OCI-LY1 (cell line): ENCODE measurements around the gene VSTM4.

Experiments used
- H2AFZ ChIP-seq: fragments of 200-600 bp; sonication (generic), shearing (Covaris generic); 2 replicates; pipeline ENCODE4 v1.6.0; 2014; ENCODE audit warnings: antibody characterized with exemption, mild to moderate bottlenecking, low read length
- H3F3A ChIP-seq: fragments of 200-600 bp; sonication (generic), shearing (Covaris generic); 2 replicates; pipeline ENCODE4 v1.6.0; 2014; ENCODE audit warnings: mild to moderate bottlenecking, antibody characterized with exemption, low read length, moderate library complexity; ENCODE audit not compliant: insufficient read depth
- H3K27ac ChIP-seq: fragments of 200-600 bp; sonication (generic); 2 replicates; pipeline ENCODE4 v1.5.1; 2014; ENCODE audit warnings: low read length, mixed run types, mild to moderate bottlenecking, low read depth; ENCODE audit not compliant: poor library complexity, severe bottlenecking
- H3K27me3 ChIP-seq: fragments of 200-600 bp; sonication (generic); 2 replicates; pipeline ENCODE4 v1.6.0; 2014; ENCODE audit warnings: antibody characterized with exemption, mild to moderate bottlenecking, low read length, moderate library complexity; ENCODE audit not compliant: insufficient read depth
- H3K36me3 ChIP-seq: fragments of 200-600 bp; sonication (generic); 2 replicates; pipeline ENCODE4 v1.6.1; 2014; ENCODE audit warnings: mild to moderate bottlenecking, antibody characterized with exemption, low read length, moderate library complexity, mixed read lengths; ENCODE audit not compliant: insufficient read depth
- H3K4me1 ChIP-seq: fragments of 200-600 bp; sonication (generic); 2 replicates; pipeline ENCODE4 v1.5.1; 2014; ENCODE audit warnings: mild to moderate bottlenecking, low read length, moderate library complexity; ENCODE audit not compliant: insufficient read depth, severe bottlenecking
- H3K4me2 ChIP-seq: fragments of 200-600 bp; sonication (generic), shearing (Covaris generic); 2 replicates; pipeline ENCODE4 v1.6.1; 2014; ENCODE audit warnings: low read length
- H3K4me3 ChIP-seq: fragments of 200-600 bp; sonication (generic); 2 replicates; pipeline ENCODE4 v1.5.1; 2014; ENCODE audit warnings: low read length, low read depth, mild to moderate bottlenecking, mixed read lengths; ENCODE audit not compliant: poor library complexity, severe bottlenecking
- H3K79me2 ChIP-seq: fragments of 200-600 bp; shearing (Covaris generic); 2 replicates; pipeline ENCODE4 v1.6.1; 2016; ENCODE audit warnings: mixed run types, low read length, mixed read lengths; ENCODE audit not compliant: insufficient read depth
- H3K9ac ChIP-seq: fragments of 200-600 bp; sonication (generic), shearing (Covaris generic); 2 replicates; pipeline ENCODE4 v1.6.1; 2014; ENCODE audit warnings: mild to moderate bottlenecking, low read length, mixed read lengths
- H3K9me2 ChIP-seq: fragments of 200-600 bp; sonication (generic), shearing (Covaris generic); 2 replicates; pipeline ENCODE4 v1.6.1; 2014; ENCODE audit warnings: low read depth, mild to moderate bottlenecking, low read length, mixed read lengths
- H3K9me3 ChIP-seq: fragments of 200-600 bp; shearing (Covaris generic); 2 replicates; pipeline ENCODE4 v1.6.1; 2014; ENCODE audit warnings: low read length, mixed read lengths
- H4K20me1 ChIP-seq: fragments of 200-600 bp; sonication (generic), shearing (Covaris generic); 2 replicates; pipeline ENCODE4 v1.6.0; 2016; ENCODE audit warnings: mild to moderate bottlenecking, low read length; ENCODE audit not compliant: insufficient read depth
- EZH2 ChIP-seq: fragments of 200-600 bp; sonication (generic), shearing (Covaris generic); IDR thresholded peaks from 2 replicates; pipeline ENCODE4 v1.8.0; 2017; ENCODE audit warnings: borderline replicate concordance, mixed run types, mild to moderate bottlenecking, antibody characterized with exemption, low read length, moderate library complexity, mixed read lengths
- TF ChIP-seq, protein P1 (sequence below): fragments of 200-600 bp; sonication (generic), shearing (Covaris generic); IDR thresholded peaks from 2 replicates; pipeline ENCODE4 v1.5.1; 2017; ENCODE audit warnings: mild to moderate bottlenecking, antibody characterized with exemption, low read length, moderate library complexity, mixed read lengths

VSTM4 gene

DNA sequence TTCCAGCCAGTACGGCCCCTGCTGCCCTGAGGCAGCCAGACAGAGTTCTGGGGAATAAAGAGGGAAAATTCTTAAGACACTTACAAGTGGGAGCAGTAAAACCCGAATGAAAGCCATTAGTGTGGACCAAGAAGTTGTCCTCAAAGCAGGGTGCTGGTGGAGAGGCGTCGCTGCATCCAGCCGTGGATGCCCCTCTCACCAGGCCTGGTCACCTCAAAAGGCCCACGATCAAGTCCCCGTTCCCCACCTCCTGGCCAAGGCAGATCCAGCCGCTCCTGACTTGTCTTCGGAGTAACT is 656 bp downstream of the VSTM4 start:
- Histone ChIP-seq H3K4me3 (no peak overlapping the region), H3K36me3 (no peaks in the 10 kb centered on the region), H3K4me1 (no peaks in the 10 kb centered on the region), H3K27ac (no peak overlapping the region), H3K79me2 (no peaks in the 10 kb centered on the region), H3K4me2 (no peak overlapping the region), H3K9me2 (no peaks in the 10 kb centered on the region), H3K27me3 (0 out of 2 replicates have a peak, but pooled peaks cover 3% of the 10 kb centered on the region), H3K9ac (no peak overlapping the region), H4K20me1 (no peaks in the 10 kb centered on the region), H3K9me3 (no peaks in the 10 kb centered on the region), H2AFZ (no peak overlapping the region), H3F3A (no peaks in the 10 kb centered on the region)
- no peak for TF ChIP-seq EZH2
- TF ChIP-seq, protein P1, sequence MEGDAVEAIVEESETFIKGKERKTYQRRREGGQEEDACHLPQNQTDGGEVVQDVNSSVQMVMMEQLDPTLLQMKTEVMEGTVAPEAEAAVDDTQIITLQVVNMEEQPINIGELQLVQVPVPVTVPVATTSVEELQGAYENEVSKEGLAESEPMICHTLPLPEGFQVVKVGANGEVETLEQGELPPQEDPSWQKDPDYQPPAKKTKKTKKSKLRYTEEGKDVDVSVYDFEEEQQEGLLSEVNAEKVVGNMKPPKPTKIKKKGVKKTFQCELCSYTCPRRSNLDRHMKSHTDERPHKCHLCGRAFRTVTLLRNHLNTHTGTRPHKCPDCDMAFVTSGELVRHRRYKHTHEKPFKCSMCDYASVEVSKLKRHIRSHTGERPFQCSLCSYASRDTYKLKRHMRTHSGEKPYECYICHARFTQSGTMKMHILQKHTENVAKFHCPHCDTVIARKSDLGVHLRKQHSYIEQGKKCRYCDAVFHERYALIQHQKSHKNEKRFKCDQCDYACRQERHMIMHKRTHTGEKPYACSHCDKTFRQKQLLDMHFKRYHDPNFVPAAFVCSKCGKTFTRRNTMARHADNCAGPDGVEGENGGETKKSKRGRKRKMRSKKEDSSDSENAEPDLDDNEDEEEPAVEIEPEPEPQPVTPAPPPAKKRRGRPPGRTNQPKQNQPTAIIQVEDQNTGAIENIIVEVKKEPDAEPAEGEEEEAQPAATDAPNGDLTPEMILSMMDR, result no peak

DNA sequence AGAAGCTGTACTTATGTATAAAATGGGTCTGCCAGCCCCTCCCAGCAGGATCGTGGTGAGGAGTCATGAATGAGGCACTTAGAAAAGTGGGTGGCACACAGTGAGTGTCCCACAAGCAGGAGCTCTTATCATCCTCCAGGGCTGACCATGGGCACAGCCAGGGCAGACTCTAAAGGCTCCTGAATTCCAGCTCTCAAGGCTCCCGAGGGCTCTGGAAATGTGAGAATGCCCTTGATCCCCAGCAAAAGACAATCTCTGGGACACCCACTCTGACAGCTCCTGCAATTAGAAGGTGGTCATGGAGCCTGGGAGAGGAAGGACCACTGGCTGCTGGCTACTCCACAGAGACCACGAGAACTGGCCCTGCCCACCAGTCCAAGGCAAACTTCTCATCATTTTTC is 1.6 kb downstream of the VSTM4 start:
- Histone ChIP-seq H3K27ac (no peak overlapping the region), H3F3A (no peaks in the 10 kb centered on the region), H3K9ac (no peak overlapping the region), H3K36me3 (no peaks in the 10 kb centered on the region), H4K20me1 (no peaks in the 10 kb centered on the region), H2AFZ (no peak overlapping the region), H3K9me2 (no peaks in the 10 kb centered on the region), H3K4me3 (no peak overlapping the region), H3K79me2 (no peaks in the 10 kb centered on the region), H3K4me2 (no peak overlapping the region), H3K4me1 (no peaks in the 10 kb centered on the region), H3K9me3 (no peaks in the 10 kb centered on the region), H3K27me3 (0 out of 2 replicates have a peak, but pooled peaks cover 3% of the 10 kb centered on the region)
- TF ChIP-seq EZH2, result no peak
- TF ChIP-seq, protein P1, result no peak

DNA sequence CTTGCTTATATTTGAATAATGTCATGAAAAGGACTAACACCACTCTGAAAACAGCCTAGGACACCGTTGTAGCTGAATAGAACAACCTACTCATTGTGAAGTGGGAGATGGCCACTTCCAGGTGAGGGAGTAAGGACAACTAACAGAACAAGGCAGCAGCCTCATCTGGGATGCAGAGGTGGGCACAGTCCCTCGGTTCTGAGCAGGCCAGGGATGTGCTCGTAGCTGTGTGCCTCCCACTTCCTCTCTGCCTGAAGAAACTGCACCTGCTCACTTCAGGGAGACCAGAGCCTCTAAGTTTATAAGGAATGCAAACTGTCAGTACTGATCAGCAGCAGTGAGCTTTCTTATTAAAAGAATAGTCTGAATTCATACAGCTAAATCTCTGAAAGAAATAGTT is 2.5 kb downstream of the VSTM4 start:
- Histone ChIP-seq H3K27ac (no peak overlapping the region), H3K9me3 (no peaks in the 10 kb centered on the region), H4K20me1 (no peaks in the 10 kb centered on the region), H3K9ac (no peak overlapping the region), H3K36me3 (no peaks in the 10 kb centered on the region), H3K9me2 (no peaks in the 10 kb centered on the region), H3F3A (no peaks in the 10 kb centered on the region), H2AFZ (no peak overlapping the region), H3K79me2 (no peaks in the 10 kb centered on the region), H3K27me3 (0 out of 2 replicates have a peak, but pooled peaks cover 3% of the 10 kb centered on the region), H3K4me2 (no peak overlapping the region), H3K4me1 (no peaks in the 10 kb centered on the region), H3K4me3 (no peak overlapping the region)
- TF ChIP-seq, protein P1, result no peak
- no peak for TF ChIP-seq EZH2
